ENCODE measurements around the gene RERE.
"Not testable (repeated sequence)": the region's sequence is repeated elsewhere in the genome, so short reads cannot be mapped to it uniquely, and the experiment has no call there.

RERE gene

DNA sequence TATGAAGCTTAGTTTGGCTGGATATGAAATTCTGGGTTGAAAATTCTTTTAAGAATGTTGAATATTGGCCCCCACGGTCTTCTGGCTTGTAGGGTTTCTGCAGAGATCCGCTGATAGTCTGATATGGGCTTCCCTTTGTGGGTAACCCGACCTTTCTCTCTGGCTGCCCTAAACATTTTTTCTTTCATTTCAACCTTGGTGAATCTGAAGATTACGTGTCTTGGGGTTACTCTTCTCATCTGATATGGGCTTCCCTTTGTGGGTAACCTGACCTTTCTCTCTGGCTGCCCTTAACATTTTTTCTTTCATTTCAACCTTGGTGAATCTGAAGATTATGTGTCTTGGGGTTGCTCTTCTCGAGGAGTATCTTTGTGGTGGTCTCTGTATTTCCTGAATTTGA lies 371.3 kb downstream of the RERE start:
- in situ Hi-C loops (cut with MboI; ENCODE audit: low sequenced_read_pairs), result not testable (repeated sequence)

DNA sequence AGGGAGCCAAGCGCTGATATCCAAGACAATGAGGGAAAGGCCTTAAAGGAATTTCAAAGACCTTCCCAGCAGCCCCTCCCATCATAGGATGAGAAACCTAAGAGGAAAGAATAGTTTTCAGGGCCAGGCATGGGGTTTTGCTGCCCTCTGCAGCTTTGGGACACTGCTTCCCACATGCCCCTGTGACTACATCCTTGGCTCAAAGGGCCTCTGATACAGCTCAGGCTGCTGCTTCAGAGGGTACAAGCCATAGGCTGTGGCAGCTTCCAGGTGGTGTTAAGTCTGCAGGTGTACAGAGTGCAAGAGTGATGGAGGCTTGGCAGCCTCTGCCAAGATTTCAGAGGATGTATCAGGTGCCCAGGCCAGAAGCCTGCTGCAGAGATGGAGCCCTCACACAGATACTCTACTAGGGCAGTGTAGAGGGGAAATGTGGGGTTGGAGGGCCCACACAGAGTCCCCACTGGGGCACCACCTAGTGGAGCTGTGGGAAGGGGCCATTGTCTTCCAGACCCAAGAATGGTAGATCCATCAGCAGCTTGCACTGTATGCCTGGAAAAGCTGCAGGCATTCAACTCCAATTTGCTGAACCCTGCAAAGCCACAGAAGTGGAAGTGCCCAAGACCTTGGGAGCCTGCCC lies 373.8 kb downstream of the RERE start:
- in situ Hi-C loops (cut with MboI; ENCODE audit: low sequenced_read_pairs), result no loop called here

DNA sequence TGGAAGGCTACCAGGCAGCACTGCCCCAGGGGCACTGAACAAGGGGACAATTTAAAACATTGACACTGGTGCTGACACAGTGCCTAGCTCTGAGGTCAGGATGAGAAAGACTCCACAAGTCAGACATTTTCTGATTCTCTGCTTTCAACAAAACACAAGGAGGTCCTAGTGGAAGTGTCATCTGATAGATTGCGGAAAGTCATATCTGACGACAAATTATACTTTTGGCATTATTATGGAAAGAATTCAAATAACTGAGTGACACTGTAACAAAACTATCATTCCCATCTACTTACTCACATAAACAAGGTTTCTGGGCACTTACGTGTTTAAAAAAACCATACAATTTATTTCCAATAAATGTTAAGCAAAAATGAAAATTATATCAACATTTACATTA lies 376.0 kb downstream of the RERE start:
- in situ Hi-C loops (cut with MboI; ENCODE audit: low sequenced_read_pairs), result no loop called here

DNA sequence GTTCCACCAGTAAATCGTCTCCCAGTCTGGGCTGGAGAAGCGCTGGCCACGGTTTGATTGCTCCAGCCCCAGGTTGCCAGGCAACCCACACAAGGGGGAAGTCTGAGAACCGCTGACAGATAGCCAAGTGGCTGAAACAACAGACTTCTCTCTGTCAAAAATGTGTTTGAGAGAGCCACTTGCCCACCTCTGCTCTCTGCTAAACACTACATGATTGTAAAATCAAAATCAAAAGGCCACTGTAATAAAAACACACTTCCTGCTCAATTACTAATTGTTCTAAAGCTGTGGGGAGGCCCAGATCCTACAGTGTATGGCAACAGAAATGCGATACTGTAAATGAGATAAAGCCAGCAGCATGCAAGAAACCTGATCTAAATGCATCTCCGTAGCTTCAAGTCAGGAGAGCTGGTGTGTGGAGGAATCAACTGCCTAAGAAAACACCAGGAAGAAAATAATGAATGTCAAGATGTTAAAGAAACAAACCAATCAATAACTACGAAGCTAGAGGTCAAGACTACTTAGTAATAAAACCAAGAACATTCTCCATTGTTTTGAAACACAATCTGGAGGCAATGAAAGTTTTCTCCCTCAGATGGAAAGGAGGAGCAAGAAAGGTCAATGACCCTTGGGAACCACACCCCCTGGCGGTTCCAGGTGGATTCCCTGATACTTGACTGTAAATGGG lies 378.3 kb downstream of the RERE start:
- in situ Hi-C loops (cut with MboI; ENCODE audit: low sequenced_read_pairs), result no loop called here

DNA sequence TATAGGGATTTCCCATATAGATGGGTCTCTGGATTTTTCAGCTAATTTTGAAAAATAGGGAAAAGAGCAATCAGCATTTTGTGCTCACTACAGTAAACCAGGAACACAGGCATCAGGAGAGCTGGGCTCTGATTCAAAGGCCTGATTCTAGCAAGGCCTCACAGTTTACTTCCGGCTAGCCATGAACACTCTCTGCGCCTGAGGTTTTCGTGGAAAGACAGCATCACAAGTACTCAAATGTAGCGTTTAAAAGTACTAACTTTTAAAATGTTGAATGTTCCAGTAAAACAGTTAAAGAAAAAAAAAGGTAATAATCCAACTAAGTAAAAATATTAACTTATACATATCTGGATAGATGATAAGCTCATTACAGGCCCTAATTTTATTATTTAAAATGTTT lies 379.0 kb downstream of the RERE start:
- in situ Hi-C loops (cut with MboI; ENCODE audit: low sequenced_read_pairs), result no loop called here

DNA sequence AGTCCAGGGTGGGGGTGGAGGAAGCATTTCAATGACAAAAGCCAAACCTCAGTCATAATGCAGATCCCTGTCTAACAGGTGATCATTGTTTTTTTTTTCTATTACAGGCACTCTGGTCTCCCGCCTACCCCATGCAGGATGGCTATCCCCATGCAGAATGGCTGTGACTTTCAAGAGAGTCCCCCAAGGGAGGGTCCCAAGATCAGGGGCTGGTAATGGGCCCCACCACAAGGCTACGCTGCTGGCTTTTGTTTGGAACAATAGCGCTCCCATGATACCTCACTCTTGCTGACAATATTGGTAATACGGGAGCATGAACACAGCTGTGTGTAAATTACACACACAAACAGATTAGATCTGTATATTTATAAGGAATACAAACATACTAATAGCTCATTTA lies 380.1 kb downstream of the RERE start:
- in situ Hi-C loops (cut with MboI; ENCODE audit: low sequenced_read_pairs), result no loop called here

DNA sequence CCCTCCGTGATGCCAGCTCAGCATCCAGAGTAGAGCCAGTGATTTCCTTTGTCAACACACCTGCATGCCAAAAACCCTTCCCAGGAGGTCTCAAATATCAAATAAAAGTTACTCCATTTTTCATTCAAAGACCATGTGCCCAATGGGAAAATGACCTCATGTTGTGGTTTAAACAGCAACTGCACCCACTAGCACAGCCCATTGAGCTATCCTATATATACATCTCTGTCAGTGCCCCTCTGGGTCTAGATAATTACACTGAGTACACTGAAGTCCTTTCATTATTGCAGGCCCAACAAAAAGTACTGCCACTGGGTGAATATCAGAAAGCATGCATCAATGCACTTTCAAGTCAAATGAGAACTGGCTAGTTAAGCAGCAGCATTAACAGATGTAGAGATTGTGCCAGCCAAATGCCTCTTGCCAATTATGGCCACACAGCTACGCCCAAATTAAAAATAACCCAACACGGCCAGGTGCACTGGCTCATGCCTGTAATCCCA lies 381.8 kb downstream of the RERE start:
- in situ Hi-C loops (cut with MboI; ENCODE audit: low sequenced_read_pairs), result no loop called here

DNA sequence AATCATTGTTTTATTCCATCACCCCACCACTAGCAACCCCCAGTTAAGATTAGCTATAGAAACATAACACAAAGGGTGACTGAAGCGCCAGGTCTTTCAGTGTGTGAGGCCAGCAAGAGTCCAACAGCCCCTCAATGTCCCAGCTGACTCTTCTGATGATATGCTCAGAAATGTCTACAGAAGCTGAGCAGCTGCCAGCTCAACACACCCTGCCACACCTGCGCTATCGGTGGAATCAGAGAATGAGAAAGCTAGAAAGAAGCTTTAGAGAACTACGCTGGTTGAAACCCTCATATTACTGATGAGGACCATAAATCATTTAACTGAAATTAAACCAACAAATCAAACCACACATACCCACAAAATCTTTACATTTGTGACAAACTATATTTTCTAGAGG lies 383.3 kb downstream of the RERE start:
- in situ Hi-C loops (cut with MboI; ENCODE audit: low sequenced_read_pairs), result no loop called here

DNA sequence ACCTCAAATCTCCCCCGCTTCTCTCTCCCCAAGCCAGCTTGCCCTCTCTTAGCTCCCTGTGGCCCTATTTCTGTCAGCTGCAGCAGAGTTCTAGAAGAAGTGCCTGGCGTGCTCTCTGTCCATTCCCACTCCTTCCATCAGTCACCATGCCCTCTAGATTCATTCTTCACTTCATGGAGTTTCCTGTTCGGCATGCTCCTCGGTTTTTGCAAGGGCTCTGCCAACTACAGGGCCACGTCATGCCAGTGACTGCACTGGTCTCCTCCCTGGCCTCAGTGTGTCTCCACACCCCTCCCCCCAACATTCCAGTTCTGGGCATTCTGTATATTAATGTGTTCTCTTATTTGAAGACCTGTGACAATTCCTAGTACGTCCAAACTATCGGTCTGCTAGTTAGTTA lies 385.7 kb downstream of the RERE start:
- in situ Hi-C loops (cut with MboI; ENCODE audit: low sequenced_read_pairs), result no loop called here

DNA sequence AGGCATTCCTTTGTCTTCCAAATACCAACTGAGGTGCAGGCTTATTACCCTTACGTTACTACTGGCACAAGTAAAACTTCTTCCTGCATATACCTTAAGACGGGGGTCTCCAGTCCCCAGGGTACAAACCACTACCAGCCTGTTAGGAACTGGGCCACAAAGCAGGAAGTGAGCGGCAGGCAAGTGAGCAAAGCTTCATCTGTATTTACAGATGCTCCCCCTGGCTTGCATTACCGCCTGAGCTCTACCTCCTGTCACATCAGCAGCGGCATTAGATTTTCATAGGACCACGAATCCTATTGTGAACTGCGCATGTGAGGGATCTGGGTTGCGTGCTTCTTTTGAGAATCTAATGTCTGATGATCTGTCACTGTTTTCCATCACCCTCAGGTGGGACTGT lies 386.4 kb downstream of the RERE start:
- in situ Hi-C loops (cut with MboI; ENCODE audit: low sequenced_read_pairs), result no loop called here

DNA sequence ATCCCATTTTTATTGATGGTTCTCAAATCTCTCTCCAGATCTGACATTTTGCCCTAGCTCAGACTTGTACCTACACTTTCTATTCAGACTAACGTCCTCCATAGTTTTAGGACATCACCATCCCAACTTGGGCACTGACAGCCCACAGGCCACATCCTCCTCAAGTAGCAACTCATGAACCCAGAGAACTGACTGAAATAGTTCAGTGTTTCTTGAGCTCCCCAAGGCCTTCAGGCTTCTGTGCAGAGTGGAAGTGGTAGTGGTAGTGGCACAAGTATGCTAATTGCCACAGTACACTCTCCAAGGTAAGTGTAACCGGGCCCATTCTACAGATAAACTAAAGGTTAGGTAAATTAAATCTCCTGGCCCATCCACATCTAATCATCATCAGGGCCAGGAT lies 387.0 kb downstream of the RERE start:
- in situ Hi-C loops (cut with MboI; ENCODE audit: low sequenced_read_pairs), result no loop called here

DNA sequence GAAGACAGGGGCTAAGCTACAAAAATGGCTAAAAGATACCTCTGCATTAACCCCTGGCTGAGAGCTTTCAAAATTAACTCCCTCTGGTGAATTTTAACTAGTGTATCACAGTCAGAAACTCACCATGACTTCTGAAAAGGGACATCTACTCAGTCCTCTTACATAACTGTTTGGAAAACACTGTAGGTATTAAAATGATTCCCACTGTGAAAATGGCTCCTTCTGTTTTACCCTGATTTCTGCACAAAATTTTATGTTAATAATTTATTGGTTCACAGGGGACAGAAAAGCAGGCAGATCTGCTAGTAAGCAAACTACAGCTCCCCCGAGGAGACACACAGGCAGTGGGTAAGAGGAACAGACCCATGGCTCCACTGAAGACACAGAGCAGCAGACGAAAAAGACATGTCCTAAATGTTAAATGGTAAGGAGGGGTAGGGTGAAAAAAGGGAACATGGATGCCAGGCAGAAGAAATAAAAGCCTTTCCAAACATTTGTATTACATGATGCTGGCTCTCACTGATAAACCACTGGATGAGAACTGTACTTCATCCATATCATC lies 387.8 kb downstream of the RERE start:
- in situ Hi-C loops (cut with MboI; ENCODE audit: low sequenced_read_pairs), result no loop called here

DNA sequence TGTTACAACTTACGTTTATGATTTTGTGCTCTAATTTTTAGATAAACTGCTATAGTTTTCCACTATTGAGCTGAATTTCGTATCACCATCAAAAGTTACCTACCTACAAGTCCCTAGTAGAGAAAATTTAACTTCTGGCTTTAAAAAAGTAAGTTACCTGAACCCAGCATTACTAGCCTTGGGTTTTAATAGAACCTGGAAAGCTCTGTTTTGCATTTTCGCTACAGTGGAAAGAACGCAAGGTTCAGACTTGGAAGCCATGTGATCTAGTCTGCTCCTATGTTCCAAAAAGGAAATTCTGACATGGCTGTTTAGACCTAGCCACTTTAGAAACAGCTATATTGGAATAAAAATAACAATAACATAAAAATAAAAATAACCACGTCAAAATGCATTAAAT lies 389.0 kb downstream of the RERE start:
- in situ Hi-C loops (cut with MboI; ENCODE audit: low sequenced_read_pairs), result no loop called here

DNA sequence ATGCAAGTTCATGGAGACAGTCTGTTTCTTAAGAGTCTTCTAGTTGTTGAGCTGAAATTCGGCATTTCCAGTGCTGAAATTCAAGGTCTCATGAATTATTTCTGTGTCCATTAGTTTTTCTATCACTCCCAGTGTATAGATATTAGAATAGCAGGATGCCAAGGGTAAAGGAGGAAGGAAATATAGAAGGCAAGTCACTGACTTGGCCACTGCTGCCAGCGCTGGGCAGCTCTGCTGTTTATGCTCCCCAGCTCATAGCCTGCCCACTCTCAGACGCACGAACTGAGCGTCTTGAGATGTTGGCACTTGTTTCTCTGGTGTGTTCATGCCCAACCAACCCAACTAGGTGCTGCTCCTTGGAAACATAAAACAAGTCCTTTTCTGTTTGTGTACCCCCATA lies 389.5 kb downstream of the RERE start:
- in situ Hi-C loops (cut with MboI; ENCODE audit: low sequenced_read_pairs), result no loop called here

DNA sequence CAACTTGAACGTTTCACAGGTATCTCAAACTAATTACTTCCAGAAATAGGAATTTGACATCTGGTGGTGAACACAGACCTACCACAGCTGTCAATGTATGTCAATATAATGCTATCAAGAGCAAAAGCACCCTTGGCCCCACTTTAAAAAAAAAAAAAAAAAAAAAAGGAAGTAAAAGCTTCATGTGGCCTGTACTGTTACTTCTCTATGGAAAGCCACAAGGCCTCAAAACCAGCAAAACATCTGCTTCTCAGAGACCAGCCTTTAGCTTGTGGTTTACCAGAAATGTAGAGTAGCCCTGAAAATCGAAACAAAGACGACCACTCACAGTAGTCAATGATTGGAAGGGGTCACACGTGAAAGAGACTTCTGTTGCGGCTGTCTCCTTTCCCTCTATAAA lies 389.9 kb downstream of the RERE start:
- in situ Hi-C loops (cut with MboI; ENCODE audit: low sequenced_read_pairs), result no loop called here

DNA sequence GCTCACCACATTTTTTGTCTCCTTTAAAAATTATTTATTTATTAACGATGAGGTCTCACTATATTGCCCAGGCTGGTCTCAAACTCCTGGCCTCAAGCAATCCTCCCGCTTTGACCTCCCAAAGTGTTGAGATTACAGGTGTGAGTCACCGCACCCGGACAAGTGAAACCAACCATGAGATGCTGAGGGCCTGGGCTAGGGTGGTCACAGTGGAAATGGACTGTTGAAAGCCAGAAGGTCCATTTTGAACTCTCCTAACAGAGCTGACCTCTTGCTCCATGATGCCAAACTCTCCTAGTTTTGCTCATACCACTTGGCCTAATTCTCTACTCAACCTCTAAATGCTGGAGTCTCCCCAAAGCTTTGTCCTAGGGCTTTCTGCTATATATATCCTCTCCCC lies 390.4 kb downstream of the RERE start:
- in situ Hi-C loops (cut with MboI; ENCODE audit: low sequenced_read_pairs), result no loop called here

DNA sequence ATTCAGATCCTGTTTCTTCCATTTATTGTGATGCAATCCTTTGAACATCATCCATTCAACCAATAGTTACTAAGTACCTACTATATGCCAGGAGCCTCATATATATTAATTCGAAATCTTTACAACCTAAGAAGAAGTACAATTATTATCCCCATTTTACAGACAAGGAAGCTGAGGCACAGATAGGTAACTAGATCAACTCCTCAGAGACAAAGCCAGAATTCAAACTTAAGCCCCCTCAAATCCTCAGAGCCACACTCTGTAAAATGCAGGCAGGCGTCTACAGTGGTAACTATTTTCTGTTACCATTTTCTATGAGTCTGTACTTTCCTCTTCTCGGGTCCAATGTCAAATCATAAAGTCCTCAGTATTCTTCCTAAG lies 391.7 kb downstream of the RERE start:
- in situ Hi-C loops (cut with MboI; ENCODE audit: low sequenced_read_pairs), result no loop called here

DNA sequence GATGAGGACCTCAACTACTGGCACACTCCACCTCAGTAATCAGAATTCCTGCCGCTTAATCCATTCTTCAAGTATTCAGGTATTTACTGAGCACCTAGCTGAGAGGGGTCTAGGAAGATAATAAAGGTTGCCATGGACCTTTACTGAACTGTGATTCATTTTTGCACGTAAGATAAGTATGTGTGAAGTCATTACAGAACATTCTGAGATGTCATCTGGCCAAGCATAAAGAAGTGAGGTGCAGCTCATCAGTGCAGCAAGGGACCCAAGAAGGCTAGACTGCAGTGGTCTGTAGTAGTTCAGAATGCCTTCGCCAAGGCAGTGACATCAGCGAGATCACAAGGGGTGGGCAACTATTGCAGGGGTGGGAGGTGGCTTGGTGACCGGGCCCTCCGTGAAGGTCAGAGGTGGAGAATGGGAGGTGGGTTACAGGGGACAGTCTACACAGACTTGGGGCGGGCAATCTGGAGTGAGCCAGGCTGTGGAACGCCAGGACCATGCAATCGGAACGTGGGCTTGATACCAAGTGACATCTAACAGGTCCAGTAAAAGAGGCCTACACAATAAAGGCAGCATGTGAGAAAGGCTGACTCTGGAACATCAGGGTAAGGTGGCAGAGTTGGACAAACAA lies 392.2 kb downstream of the RERE start:
- in situ Hi-C loops (cut with MboI; ENCODE audit: low sequenced_read_pairs), result no loop called here

DNA sequence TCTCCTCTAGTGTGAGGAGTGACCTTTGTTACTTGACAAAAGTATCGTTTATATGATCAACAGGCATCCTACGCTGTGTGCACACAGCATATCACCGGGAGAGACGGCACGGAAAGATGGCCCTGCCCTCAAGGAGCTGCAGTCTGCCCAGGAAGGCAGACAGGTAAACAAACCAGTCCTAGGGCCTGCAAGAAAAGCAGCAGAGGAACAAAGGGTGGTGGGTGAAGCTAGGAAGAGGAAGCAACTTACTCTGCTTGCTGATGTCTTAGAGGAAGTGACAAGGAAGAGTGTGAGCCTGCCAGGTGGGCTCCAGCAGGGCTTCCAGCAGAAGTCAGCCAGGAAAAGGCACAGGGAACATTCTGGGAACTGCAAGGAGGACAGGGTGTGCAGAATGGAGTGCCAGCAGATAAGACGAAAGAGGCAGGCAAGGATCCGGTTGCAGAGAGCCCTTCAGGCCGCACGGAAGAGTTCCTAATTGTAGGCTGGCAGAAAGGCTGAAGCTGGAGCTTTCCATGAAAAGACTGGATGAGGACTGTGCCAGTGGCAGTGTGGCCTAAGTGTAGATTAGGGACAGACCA lies 392.8 kb downstream of the RERE start:
- in situ Hi-C loops (cut with MboI; ENCODE audit: low sequenced_read_pairs), result no loop called here

DNA sequence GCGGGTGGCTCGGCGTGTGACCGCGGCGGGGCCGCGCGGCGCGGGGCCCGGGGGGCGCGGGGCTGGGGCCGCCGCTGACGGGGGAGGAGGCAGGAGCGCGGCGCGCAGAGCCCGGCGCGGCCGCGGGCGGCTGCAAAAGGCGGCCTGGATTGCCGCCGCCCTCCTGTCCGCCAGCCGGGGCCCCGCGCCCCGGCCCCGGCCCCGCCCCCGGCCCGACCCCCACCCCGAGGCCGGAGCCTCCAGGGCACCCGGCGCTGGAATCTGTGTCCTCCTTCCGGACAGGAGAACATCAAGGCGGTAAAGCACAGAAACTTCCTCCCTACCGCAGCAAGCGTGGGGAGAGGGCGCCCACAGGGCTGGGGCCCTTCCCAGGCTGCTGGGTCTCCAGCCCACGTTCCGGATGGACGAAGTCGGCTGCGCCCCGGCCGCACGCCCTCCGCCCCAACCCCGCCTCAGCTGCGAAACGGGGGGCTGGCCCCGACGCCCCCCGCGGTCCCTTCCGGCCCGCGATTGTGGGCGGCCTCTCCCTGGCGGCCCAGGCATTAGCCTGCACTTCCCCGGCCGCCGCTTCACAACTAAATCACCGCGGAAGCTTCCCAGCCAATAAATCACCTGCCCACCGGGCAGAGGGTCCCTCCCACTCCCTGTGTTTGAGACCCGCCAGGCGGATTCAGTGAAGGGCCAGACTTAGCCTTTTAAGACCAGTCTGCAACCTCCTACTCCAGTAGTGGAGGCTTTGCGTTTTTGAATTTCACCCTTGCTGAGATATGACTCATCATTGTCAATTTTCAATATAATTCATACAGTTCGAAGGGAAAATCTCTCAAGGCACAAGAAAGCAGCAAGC lies 393.5 kb downstream of the RERE start:
- in situ Hi-C loops (cut with MboI; ENCODE audit: low sequenced_read_pairs), result no loop called here

DNA sequence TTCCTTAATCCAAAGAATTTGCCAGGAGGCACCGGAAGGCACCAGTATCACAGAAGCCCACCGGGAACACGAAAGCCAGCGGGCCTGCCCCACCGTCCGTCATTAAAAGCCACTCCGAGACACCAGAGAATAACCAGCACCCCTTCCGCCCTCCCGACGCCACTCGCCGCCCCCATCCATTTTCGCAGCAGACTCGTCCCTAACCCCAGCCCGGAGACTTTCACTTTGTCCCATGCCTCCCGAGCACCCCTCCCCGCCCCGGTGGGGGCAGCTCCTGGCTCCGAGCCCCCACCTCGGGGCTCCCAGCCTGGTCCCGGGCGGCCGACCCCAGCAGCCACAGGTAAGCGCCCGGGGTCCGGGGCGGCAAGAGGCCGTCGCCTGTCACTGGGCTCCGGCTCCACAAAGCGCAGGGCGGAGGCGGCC lies 394.2 kb downstream of the RERE start:
- in situ Hi-C loops (cut with MboI; ENCODE audit: low sequenced_read_pairs), result no loop called here
